Peyer's patch (tissue), 4 donors: ENCODE results near the gene FRMD5. TPM values are rescaled to one million over a fixed set of nuclear protein-coding genes. Genes with fewer than 3 reads are reported as not detected.

Experiments used
- DNase-seq, 3 donors: peaks; one replicate each; pipeline ENCODE4 v3.0.0-alpha.2; 2017 to 2019
- H3K27ac ChIP-seq, 4 donors: fragments of 200-600 bp; sonication (generic); one replicate each; pipeline ENCODE4 v1.5.1; 2016 to 2019
- H3K27me3 ChIP-seq, 2 donors: fragments of 200-600 bp; sonication (generic); one replicate each; pipeline ENCODE4 v1.5.1; 2019
- H3K36me3 ChIP-seq, 3 donors: fragments of 200-600 bp; sonication (generic); one replicate each; pipeline ENCODE4 v1.5.1; 2016 to 2019
- H3K4me1 ChIP-seq, 4 donors: fragments of 200-600 bp; sonication (generic); one replicate each; pipeline ENCODE4 v1.5.1; 2016 to 2019
- H3K4me3 ChIP-seq, 4 donors: fragments of 200-600 bp; sonication (generic); 1 replicate in 3 of 4; 2 replicates in 1 of 4; pipeline ENCODE4 v1.5.1; 2016 to 2019; ENCODE audit warnings: mild to moderate bottlenecking in 1 of 4
- H3K9me3 ChIP-seq, 4 donors: fragments of 200-600 bp; sonication (generic); one replicate each; pipeline ENCODE4 v1.5.1; 2016 to 2019; ENCODE audit warnings: mild to moderate bottlenecking in 1 of 4
- CTCF ChIP-seq, 6 experiments: fragments of 450-650 bp in 4 of 6; fragments of 200-600 bp in 2 of 6; sonication (generic) in 1 of 6; IDR thresholded peaks; one replicate each; pipeline ENCODE4 v1.5.1; 2017 to 2019; ENCODE audit warnings: antibody characterized with exemption in 6 of 6, mild to moderate bottlenecking in 3 of 6, moderate library complexity in 1 of 6
- POLR2A ChIP-seq, 2 donors: fragments of 450-650 bp; IDR thresholded peaks; one replicate each; pipeline ENCODE4 v1.5.1; 2017; ENCODE audit warnings: antibody characterized with exemption in 2 of 2, mild to moderate bottlenecking in 2 of 2, moderate library complexity in 2 of 2
- total RNA-seq, 4 donors: library from RNA; depleted of rRNA; stranded (reverse); fragments of >200 nt; gene quantifications; one replicate each; pipeline ENCODE4 v1.1.0, GENCODE V29; 2016

Gene FRMD5
- total RNA-seq, 4 donors from 2014 or later, result 0.54 to 5.0 (median 0.57) TPM; not detected in 1

GRCh38 chr15:44147636-44148035, 47.4 kb downstream of the FRMD5 start:
- no peak for DNase-seq
- no peaks in the 10 kb centered on the region for H3K9me3 ChIP-seq
- no peak for TF ChIP-seq CTCF (IDR thresholded peaks at IDR 0.05)
- TF ChIP-seq POLR2A (IDR thresholded peaks at IDR 0.05), result no peak
- no peaks in the 10 kb centered on the region for H3K36me3 ChIP-seq
- no peak overlapping the region for H3K27ac ChIP-seq
- H3K4me1 ChIP-seq, result no peaks in the 10 kb centered on the region
- H3K27me3 ChIP-seq, result no peaks in the 10 kb centered on the region
- H3K4me3 ChIP-seq, result no peak overlapping the region

- no peaks in the 10 kb centered on the region for H3K36me3 ChIP-seq
- H3K27ac ChIP-seq, result no peak overlapping the region
- no peak for TF ChIP-seq CTCF (IDR thresholded peaks at IDR 0.05)
- TF ChIP-seq POLR2A (IDR thresholded peaks at IDR 0.05), result no peak
- no peaks in the 10 kb centered on the region for H3K9me3 ChIP-seq
- no peak for DNase-seq
- H3K4me3 ChIP-seq, result no peak overlapping the region
- no peaks in the 10 kb centered on the region for H3K27me3 ChIP-seq
- H3K4me1 ChIP-seq, result no peaks in the 10 kb centered on the region
Observed at GRCh38 chr15:44145495-44145894, 49.6 kb downstream of the FRMD5 start.

GRCh38 chr15:44144992-44145391, 50.1 kb downstream of the FRMD5 start:
- H3K4me1 ChIP-seq, result no peaks in the 10 kb centered on the region
- no peak overlapping the region for H3K27ac ChIP-seq
- H3K27me3 ChIP-seq, result no peaks in the 10 kb centered on the region
- no peaks in the 10 kb centered on the region for H3K36me3 ChIP-seq
- no peaks in the 10 kb centered on the region for H3K9me3 ChIP-seq
- TF ChIP-seq CTCF (IDR thresholded peaks at IDR 0.05) (no peak), POLR2A (IDR thresholded peaks at IDR 0.05) (no peak)
- no peak for DNase-seq
- no peak overlapping the region for H3K4me3 ChIP-seq

GRCh38 chr15:44144184-44144583, 50.9 kb downstream of the FRMD5 start:
- Histone ChIP-seq H3K9me3 (no peaks in the 10 kb centered on the region), H3K27me3 (no peaks in the 10 kb centered on the region), H3K36me3 (no peaks in the 10 kb centered on the region), H3K27ac (no peak overlapping the region), H3K4me1 (no peaks in the 10 kb centered on the region), H3K4me3 (no peak overlapping the region)
- DNase-seq, result no peak
- no peak for TF ChIP-seq CTCF (IDR thresholded peaks at IDR 0.05)

GRCh38 chr15:44137750-44138149, 57.3 kb downstream of the FRMD5 start:
- Histone ChIP-seq H3K36me3 (no peaks in the 10 kb centered on the region), H3K9me3 (no peaks in the 10 kb centered on the region), H3K4me3 (no peak overlapping the region), H3K27me3 (no peaks in the 10 kb centered on the region), H3K4me1 (no peaks in the 10 kb centered on the region), H3K27ac (no peak overlapping the region)
- no peak for DNase-seq
- TF ChIP-seq CTCF (IDR thresholded peaks at IDR 0.05) (no peak), POLR2A (IDR thresholded peaks at IDR 0.05) (no peak)

GRCh38 chr15:44136991-44137477, 58.0 kb downstream of the FRMD5 start:
- H3K27me3 ChIP-seq, result no peaks in the 10 kb centered on the region
- H3K27ac ChIP-seq, result no peak overlapping the region
- no peaks in the 10 kb centered on the region for H3K4me1 ChIP-seq
- H3K9me3 ChIP-seq, result no peaks in the 10 kb centered on the region
- TF ChIP-seq POLR2A (IDR thresholded peaks at IDR 0.05) (no peak), CTCF (IDR thresholded peaks at IDR 0.05) (no peak)
- H3K4me3 ChIP-seq, result no peak overlapping the region
- DNase-seq, result no peak
- no peaks in the 10 kb centered on the region for H3K36me3 ChIP-seq
